ENCODE measurements around the gene ZP1.

ZP1 gene

GRCh38 chr11:60835534-60835846 is 31.9 kb upstream of the ZP1 start:
- intact Hi-C loops (cut with DNase I; ENCODE audit: low total_unique reads), result no loop called here
- Histone ChIP-seq H3K27ac (no peak overlapping the region), H3K9me3 (no peaks in the 10 kb centered on the region), H3K4me3 (no peak overlapping the region), H3K36me3 (no peaks in the 10 kb centered on the region), H3K27me3 (peaks cover 0 to 7% of the 10 kb centered on the region in 2 donors), H3K4me1 (peaks cover 0 to 2% (median under 1%) of the 10 kb centered on the region in 4 donors)
- no peak for TF ChIP-seq CTCF (IDR thresholded peaks at IDR 0.05)
- no peak for DNase-seq

DNA sequence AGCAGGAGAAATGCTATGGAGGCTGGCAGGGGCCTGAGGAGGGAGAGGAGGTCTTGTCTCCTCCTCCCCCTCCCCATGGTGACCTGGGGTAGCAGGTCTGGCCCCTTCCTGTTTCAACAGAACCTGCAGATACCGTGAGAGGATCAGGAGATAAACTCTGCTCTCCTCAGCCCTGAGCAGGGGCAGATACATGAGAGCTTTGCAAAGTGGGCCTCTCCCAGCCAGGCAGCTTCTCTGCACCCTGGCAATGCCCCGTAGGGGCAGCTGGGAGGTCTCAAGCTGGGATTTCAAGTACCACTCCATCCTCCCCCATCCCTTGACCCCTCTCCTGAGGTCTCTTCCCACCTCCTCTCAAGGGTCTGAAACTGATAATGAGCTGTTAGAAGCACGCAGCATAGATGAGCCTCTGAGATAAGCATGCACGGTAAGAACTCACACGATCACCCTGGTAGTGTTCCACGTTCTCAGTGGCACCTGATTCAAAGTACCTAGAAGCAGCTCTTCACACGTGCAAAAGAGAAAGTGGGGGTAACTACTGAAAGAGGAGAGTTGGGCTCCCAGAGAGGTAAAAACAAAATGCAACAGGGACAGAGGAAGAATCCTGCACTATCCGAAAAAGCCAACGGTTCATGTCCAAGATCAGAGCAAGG is 30.4 kb upstream of the ZP1 start:
- TF ChIP-seq CTCF (IDR thresholded peaks at IDR 0.05), result no peak
- Histone ChIP-seq H3K9me3 (no peaks in the 10 kb centered on the region), H3K27me3 (peaks cover 0 to under 1% of the 10 kb centered on the region in 2 donors), H3K27ac (no peak overlapping the region), H3K4me3 (no peak overlapping the region), H3K4me1 (peaks cover 0 to 14% (median 11%) of the 10 kb centered on the region in 4 donors), H3K36me3 (no peaks in the 10 kb centered on the region)
- DNase-seq, result no peak
- intact Hi-C loops (cut with DNase I; ENCODE audit: low total_unique reads), result no loop called here

- no peak overlapping the region for H3K4me3 ChIP-seq
- peaks cover 0 to 23% (median 17%) of the 10 kb centered on the region in 4 donors for H3K4me1 ChIP-seq
- no peak for TF ChIP-seq CTCF (IDR thresholded peaks at IDR 0.05)
- DNase-seq, result no peak
- H3K27me3 ChIP-seq, result no peaks in the 10 kb centered on the region
- intact Hi-C loops (cut with DNase I; ENCODE audit: low total_unique reads), result no loop called here
- no peaks in the 10 kb centered on the region for H3K36me3 ChIP-seq
- no peak overlapping the region for H3K27ac ChIP-seq
- no peaks in the 10 kb centered on the region for H3K9me3 ChIP-seq
These were observed 29.2 kb upstream of the ZP1 start for GRCh38 chr11:60838132-60838531.

- peak overlapping the region in 1 of 2 donors; percentile 72 for H3K4me3 ChIP-seq
- peak overlapping the region; percentile 72 to 76 for H3K27ac ChIP-seq
- H3K27me3 ChIP-seq, result no peaks in the 10 kb centered on the region
- H3K9me3 ChIP-seq, result no peaks in the 10 kb centered on the region
- TF ChIP-seq CTCF (IDR thresholded peaks at IDR 0.05), result no peak
- intact Hi-C loops (cut with DNase I; ENCODE audit: low total_unique reads), result no loop called here
- peaks cover 0 to 11% (median 0%) of the 10 kb centered on the region in 3 donors for H3K36me3 ChIP-seq
- H3K4me1 ChIP-seq, result peaks cover 0 to 39% (median 34%) of the 10 kb centered on the region in 4 donors
- peak in 1 of 2 donors; percentile 46 for DNase-seq
These were observed 26.6 kb upstream of the ZP1 start for GRCh38 chr11:60840470-60841430.

DNA sequence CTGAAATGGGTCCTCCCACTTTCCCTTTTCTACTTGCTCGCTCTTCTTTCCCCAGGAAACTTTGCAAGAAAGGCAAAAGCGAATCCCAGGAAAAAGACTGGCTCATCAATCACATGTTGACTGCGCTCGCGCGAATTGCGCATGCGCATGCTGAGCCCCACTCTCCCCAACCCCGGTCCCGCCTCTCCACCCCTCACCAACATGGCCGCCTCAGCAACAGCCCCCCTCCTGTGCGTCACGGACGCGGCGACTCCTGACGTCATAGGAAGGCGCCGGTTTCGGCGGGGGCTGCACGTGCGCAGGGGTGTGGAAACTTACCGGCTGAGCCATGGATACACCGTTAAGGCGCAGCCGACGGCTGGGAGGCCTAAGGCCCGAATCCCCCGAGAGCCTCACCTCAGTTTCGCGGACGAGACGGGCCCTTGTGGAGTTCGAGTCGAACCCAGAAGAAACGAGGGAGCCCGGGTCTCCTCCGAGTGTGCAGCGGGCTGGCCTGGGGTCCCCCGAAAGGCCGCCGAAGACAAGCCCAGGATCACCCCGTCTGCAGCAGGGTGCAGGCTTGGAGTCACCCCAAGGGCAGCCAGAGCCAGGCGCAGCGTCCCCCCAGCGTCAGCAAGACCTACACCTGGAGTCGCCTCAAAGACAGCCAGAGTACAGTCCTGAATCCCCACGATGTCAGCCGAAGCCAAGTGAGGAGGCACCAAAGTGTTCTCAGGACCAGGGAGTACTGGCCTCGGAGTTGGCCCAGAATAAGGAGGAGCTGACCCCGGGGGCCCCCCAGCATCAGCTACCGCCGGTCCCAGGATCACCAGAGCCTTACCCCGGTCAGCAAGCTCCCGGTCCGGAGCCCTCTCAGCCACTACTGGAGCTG is 25.3 kb upstream of the ZP1 start, which contains the start of gene CCDC86:
Gene CCDC86, plus strand, starts transcription at position 317 of the 871 bp plus-strand sequence. Its CDS starts 12 bp downstream, at position 329.
- TF ChIP-seq CTCF (IDR thresholded peaks at IDR 0.05), result peak in 1 of 2 experiments; percentile 8
- DNase-seq, result peak; percentile 98 to 99
- Histone ChIP-seq H3K27me3 (no peaks in the 10 kb centered on the region), H3K9me3 (no peaks in the 10 kb centered on the region), H3K4me1 (peaks cover 0 to 39% (median 34%) of the 10 kb centered on the region in 4 donors), H3K27ac (peak within 1 kb of the TSS; percentile 72 to 76), H3K36me3 (peaks cover 0 to 13% (median 0%) of the 10 kb centered on the region in 3 donors), H3K4me3 (peak within 1 kb of the TSS; percentile 72)
- intact Hi-C loops (cut with DNase I; ENCODE audit: low total_unique reads), result no loop called here

Measured in tibial artery (tissue), 4 donors.